GOT3 (cell line): ENCODE data around the gene CDCA8.

Source experiments
- DNase-seq: peaks from one replicate; lab custom pipeline; 2025; ENCODE audit warnings: mixed read lengths; lab: John Stamatoyannopoulos, UW

CDCA8 gene

GRCh38 chr1:37692078-37692833, at the start of gene CDCA8:
Gene CDCA8, plus strand, starts transcription at chr1:37692516. Its CDS starts 175 bp downstream, at chr1:37692691.
- DNase-seq: peak; percentile 91

- DNase-seq: no peak
Observed at GRCh38 chr1:37647281-37647680, 45.0 kb upstream of the CDCA8 start.

GRCh38 chr1:37650173-37650572, 42.1 kb upstream of the CDCA8 start:
- no peak for DNase-seq

GRCh38 chr1:37650721-37651120, 41.6 kb upstream of the CDCA8 start:
- DNase-seq: no peak

- DNase-seq: no peak
Observed at GRCh38 chr1:37651803-37652202, 40.5 kb upstream of the CDCA8 start.

GRCh38 chr1:37652976-37653375, 39.3 kb upstream of the CDCA8 start:
- DNase-seq: no peak

GRCh38 chr1:37653906-37654305, 38.4 kb upstream of the CDCA8 start:
- no peak for DNase-seq

GRCh38 chr1:37655274-37655673, 37.0 kb upstream of the CDCA8 start:
- no peak for DNase-seq

- DNase-seq: no peak
Observed at GRCh38 chr1:37656026-37656425, 36.3 kb upstream of the CDCA8 start.

GRCh38 chr1:37656881-37657280, 35.4 kb upstream of the CDCA8 start:
- DNase-seq: no peak

GRCh38 chr1:37657620-37658412, 34.5 kb upstream of the CDCA8 start:
- no peak for DNase-seq

GRCh38 chr1:37658486-37658885, 33.8 kb upstream of the CDCA8 start:
- no peak for DNase-seq

- no peak for DNase-seq
Observed at GRCh38 chr1:37660664-37661063, 31.7 kb upstream of the CDCA8 start.

- no peak for DNase-seq
Observed at GRCh38 chr1:37661401-37661800, 30.9 kb upstream of the CDCA8 start.

GRCh38 chr1:37662031-37662755, 30.1 kb upstream of the CDCA8 start:
- no peak for DNase-seq

- no peak for DNase-seq
Observed at GRCh38 chr1:37663426-37664000, 28.8 kb upstream of the CDCA8 start.

GRCh38 chr1:37666241-37666867, 26.0 kb upstream of the CDCA8 start:
- DNase-seq: no peak

- no peak for DNase-seq
Observed at GRCh38 chr1:37667023-37667671, 25.2 kb upstream of the CDCA8 start.

GRCh38 chr1:37670133-37670532, 22.2 kb upstream of the CDCA8 start:
- DNase-seq: no peak

- DNase-seq: no peak
Observed at GRCh38 chr1:37671261-37671660, 21.1 kb upstream of the CDCA8 start.

- DNase-seq: no peak
Observed at GRCh38 chr1:37672136-37672870, 20.0 kb upstream of the CDCA8 start.
